Endothelial cell of umbilical vein (primary cell): Measurements from ENCODE around the gene CCSER1. TPM values are rescaled to one million over a fixed set of nuclear protein-coding genes. Genes with fewer than 3 reads are reported as not detected.

ENCODE experiments used
- BruUV-seq: library from RNA; stranded (reverse); fragments of 400-500 nt; replicated peaks from 2 replicates; lab custom pipeline; 2021; lab: Mats Ljungman, UMichigan
- CTCF ChIA-PET: fragments of 300-600, 350-600 bp; sonication (Branson Sonifier 250); formaldehyde crosslinking; loops from one replicate; lab custom pipeline; 2021; ENCODE audit warnings: antibody characterized with exemption, inconsistent platforms; lab: Charles Lee
- POLR2A ChIA-PET: fragments of 300-600, 350-600 bp; sonication (Branson Sonifier 250); formaldehyde crosslinking; loops from one replicate; lab custom pipeline; 2021; ENCODE audit warnings: antibody characterized with exemption, inconsistent platforms; lab: Charles Lee
- DNase-seq: peaks from one replicate; pipeline ENCODE4 v3.0.0-alpha.2; 2011; ENCODE audit warnings: low read depth, low spot score
- FAIRE-seq: peaks from 2 replicates; lab custom pipeline; 2011; peaks lifted over from hg19 to GRCh38; lab: Jason Lieb, UNC
- H2AFZ ChIP-seq: 2 replicates; pipeline ENCODE4 v1.6.0; 2012; ENCODE audit warnings: low read depth, low read length, control low read depth, inconsistent platforms
- H3K27ac ChIP-seq: 2 replicates; pipeline ENCODE4 v1.5.1; 2011; ENCODE audit warnings: low read depth, mild to moderate bottlenecking, control low read depth, low read length, moderate library complexity; ENCODE audit not compliant: insufficient read depth
- H3K27me3 ChIP-seq, 2 experiments: 2 replicates each; pipeline versions ENCODE4 v1.6.0 to v1.6.1; 2011; ENCODE audit warnings: low read length in 2 of 2, mixed read lengths in 1 of 2; ENCODE audit not compliant: control insufficient read depth in 2 of 2, insufficient read depth in 2 of 2
- H3K36me3 ChIP-seq, 2 experiments: 2 replicates in 1 of 2; 3 replicates in 1 of 2; pipeline ENCODE4 v1.5.1; 2011; ENCODE audit warnings: low read length in 2 of 2, mild to moderate bottlenecking in 1 of 2, moderate library complexity in 1 of 2; ENCODE audit not compliant: control insufficient read depth in 2 of 2, insufficient read depth in 2 of 2; ENCODE audit errors: extremely low read depth in 1 of 2
- H3K4me1 ChIP-seq: 3 replicates; pipeline ENCODE4 v1.5.1; 2011; ENCODE audit warnings: mild to moderate bottlenecking, low read length; ENCODE audit not compliant: control insufficient read depth, insufficient read depth; ENCODE audit errors: extremely low read depth
- H3K4me2 ChIP-seq: 2 replicates; pipeline ENCODE4 v1.6.1; 2011; ENCODE audit warnings: low read length, control low read depth, mixed read lengths; ENCODE audit not compliant: insufficient read depth
- H3K4me3 ChIP-seq, 3 experiments: fragments of 200-600 bp in 1 of 3; sonication (generic), shearing (Covaris generic) in 1 of 3; replicated peaks in 1 of 3; 2 replicates each; pipeline ENCODE4 v1.5.1; 2011 to 2016; ENCODE audit warnings: control low read depth in 3 of 3, low read length in 3 of 3, mild to moderate bottlenecking in 2 of 3, inconsistent platforms in 1 of 3, low read depth in 1 of 3, moderate library complexity in 1 of 3; ENCODE audit not compliant: insufficient read depth in 1 of 3
- H3K79me2 ChIP-seq: 2 replicates; pipeline ENCODE4 v1.6.0; 2012; ENCODE audit warnings: low read length, inconsistent platforms; ENCODE audit not compliant: control insufficient read depth, insufficient read depth
- H3K9ac ChIP-seq: replicated peaks from 2 replicates; pipeline ENCODE3; 2011; ENCODE audit warnings: low read length, control low read depth; ENCODE audit not compliant: insufficient read depth; ENCODE audit errors: extremely low read depth
- H3K9me1 ChIP-seq: replicated peaks from 3 replicates; pipeline ENCODE4 v1.6.0; 2011; ENCODE audit warnings: mild to moderate bottlenecking, low read length; ENCODE audit not compliant: control insufficient read depth, insufficient read depth; ENCODE audit errors: extremely low read depth
- H3K9me3 ChIP-seq: replicated peaks from 2 replicates; pipeline ENCODE4 v1.5.1; 2012; ENCODE audit warnings: low read length, inconsistent platforms; ENCODE audit not compliant: control insufficient read depth, insufficient read depth
- H4K20me1 ChIP-seq: replicated peaks from 2 replicates; pipeline ENCODE3; 2011; ENCODE audit warnings: mild to moderate bottlenecking, low read length; ENCODE audit not compliant: control insufficient read depth, insufficient read depth; ENCODE audit errors: extremely low read depth
- CTCF ChIP-seq, 2 donors: IDR thresholded peaks; 1 replicate in 1 of 2; 2 replicates in 1 of 2; pipeline ENCODE4 v1.5.1; 2011; ENCODE audit warnings: low read length in 2 of 2, mild to moderate bottlenecking in 2 of 2, moderate library complexity in 2 of 2, control low read depth in 1 of 2, inconsistent platforms in 1 of 2, low read depth in 1 of 2; ENCODE audit not compliant: insufficient read depth in 1 of 2; ENCODE audit errors: extremely low read depth in 1 of 2
- EZH2 ChIP-seq: IDR thresholded peaks from 2 replicates; pipeline ENCODE4 v1.6.1; 2012; ENCODE audit warnings: borderline replicate concordance, low read depth, mild to moderate bottlenecking, moderate library complexity, low read length, inconsistent platforms; ENCODE audit not compliant: severe bottlenecking
- FOS ChIP-seq: IDR thresholded peaks from 2 replicates; pipeline ENCODE4 v1.6.1; 2011; ENCODE audit warnings: mild to moderate bottlenecking, low read length, moderate library complexity, borderline replicate concordance; ENCODE audit not compliant: insufficient read depth
- GATA2 ChIP-seq: IDR thresholded peaks from 2 replicates; pipeline ENCODE4 v1.7.0; 2011; ENCODE audit warnings: low read depth, mild to moderate bottlenecking, moderate library complexity, mixed read lengths, low read length; ENCODE audit not compliant: insufficient read length, insufficient read depth
- JUN ChIP-seq: IDR thresholded peaks from 2 replicates; pipeline ENCODE4 v1.6.1; 2011; ENCODE audit warnings: borderline replicate concordance, low read depth; ENCODE audit not compliant: insufficient read length, insufficient read depth
- MAX ChIP-seq: IDR thresholded peaks from 2 replicates; pipeline ENCODE4 v1.6.1; 2011; ENCODE audit not compliant: insufficient read depth, insufficient read length
- MYC ChIP-seq: IDR thresholded peaks from one replicate; pipeline ENCODE4 v1.6.1; 2011; ENCODE audit warnings: mild to moderate bottlenecking, low read depth, low read length
- POLR2A ChIP-seq: IDR thresholded peaks from 2 replicates; pipeline ENCODE4 v1.6.1; 2012; ENCODE audit warnings: low read depth, mild to moderate bottlenecking, control low read depth, low read length
- POLR2AphosphoS5 ChIP-seq: IDR thresholded peaks from 2 replicates; pipeline ENCODE4 v1.6.1; 2012; ENCODE audit warnings: low read depth, mild to moderate bottlenecking, control low read depth, low read length, moderate library complexity; ENCODE audit not compliant: insufficient read depth
- dilution Hi-C: fragments of 300-500 bp; cut with MboI; formaldehyde crosslinking; loops from one replicate; pipeline ENCODE4 v1.15.0; 2019; ENCODE audit warnings: low sequenced_read_pairs; ENCODE audit not compliant: extremely low pct_ligation_motif_present
- intact Hi-C: fragments of 100-400 bp; cut with micrococcal nuclease; formaldehyde crosslinking; loops from one replicate; pipeline ENCODE4 v1.10.0; 2022
- polyA plus RNA-seq, 4 experiments: library from polyadenylated mRNA; depleted of rRNA in 3 of 4; stranded (reverse) in 3 of 4; unstranded in 1 of 4; fragments of >200 nt; gene quantifications; 2 replicates each; pipeline versions ENCODE4 v1.2.1 to v1.2.3, GENCODE V29; 2011 to 2012; ENCODE audit warnings: missing spikeins in 1 of 4
- total RNA-seq: library from RNA; stranded (reverse); gene quantifications from 2 replicates; pipeline ENCODE4 v1.2.3, GENCODE V29; 2021

CCSER1 gene
- total and polyA plus RNA-seq, 2 donors (not counting 3 experiments of a cell fraction or from before 2014, with no cell fraction given), result 0.11 to 1.8 TPM

- POLR2A ChIA-PET, result no interaction called here
- Histone ChIP-seq H3K9ac (no peak overlapping the region), H3K79me2 (no peaks in the 10 kb centered on the region), H2AFZ (no peak overlapping the region), H4K20me1 (no peaks in the 10 kb centered on the region), H3K9me1 (no peaks in the 10 kb centered on the region), H3K36me3 (no peaks in the 10 kb centered on the region), H3K4me3 (no peak overlapping the region), H3K4me2 (no peak overlapping the region), H3K27me3 (no peaks in the 10 kb centered on the region), H3K27ac (no peak overlapping the region), H3K9me3 (no peaks in the 10 kb centered on the region), H3K4me1 (no peaks in the 10 kb centered on the region)
- FAIRE-seq, result no peak
- intact Hi-C loops, result no loop called here
- dilution Hi-C loops, result no loop called here
- TF ChIP-seq JUN (no peak), EZH2 (no peak), POLR2AphosphoS5 (no peak), FOS (no peak), MAX (no peak), CTCF (IDR thresholded peaks at IDR 0.05; ENCODE audit: extremely low read depth in 1 of 2, insufficient read depth in 1 of 2, low read depth in 1 of 2, low read length in 2 of 2) (no peak), GATA2 (no peak), MYC (no peak), POLR2A (no peak)
- no TSS peak for BruUV-seq
- DNase-seq, result no peak
- CTCF ChIA-PET, result no interaction called here
Measured at GRCh38 chr4:90990284-90990683, 863.1 kb downstream of the CCSER1 start.
